Upper lobe of left lung (tissue), 4 donors: Measurements from ENCODE around the gene ABCA8.

Source experiments
- CTCF ChIP-seq, 6 experiments: fragments of 450-650 bp in 4 of 6; fragments of 200-600 bp in 2 of 6; sonication (generic) in 2 of 6; IDR thresholded peaks; one replicate each; pipeline ENCODE4 v1.5.1; 2016 to 2019; ENCODE audit warnings: antibody characterized with exemption in 6 of 6
- POLR2A ChIP-seq, 4 donors: fragments of 450-650 bp; IDR thresholded peaks; one replicate each; pipeline ENCODE4 v1.5.1; 2016 to 2017; ENCODE audit warnings: antibody characterized with exemption in 4 of 4, mild to moderate bottlenecking in 2 of 4
- POLR2AphosphoS5 ChIP-seq, 2 donors: sonication (generic); formaldehyde crosslinking; IDR thresholded peaks; one replicate each; pipeline ENCODE4 v1.5.1; 2017; ENCODE audit warnings: antibody characterized with exemption in 2 of 2

- TF ChIP-seq CTCF (IDR thresholded peaks at IDR 0.05) (no peak), POLR2A (IDR thresholded peaks at IDR 0.05) (no peak), POLR2AphosphoS5 (IDR thresholded peaks at IDR 0.05) (no peak)
Observed at GRCh38 chr17:68944435-68945035, 10.7 kb downstream of the ABCA8 start.
